ENCODE data around the gene SSBP3.

GRCh38 chr1:54404263-54404662, 1.9 kb downstream of the SSBP3 start:
- TF ChIP-seq SP1 (IDR thresholded peaks at IDR 0.05) (no peak), CTCF (IDR thresholded peaks at IDR 0.05; ENCODE audit: low read depth, low read length, missing input control) (no peak), REST (IDR thresholded peaks at IDR 0.05) (no peak)

Measured in liver (tissue), 3 donors.